Stimulated activated CD8-positive, alpha-beta memory T cell treated with anti-CD3 and anti-CD28 coated beads, Interleukin-4, amount 100 ng/mL, for 24 hours (primary cell): ENCODE data around the gene LAPTM5.
A peak's percentile ranks its signal among the peaks of the same experiment; 100 is the strongest.
"Not testable (repeated sequence)": the region's sequence is repeated elsewhere in the genome, so short reads cannot be mapped to it uniquely, and the experiment has no call there.

Experiments
- DNase-seq: peaks from one replicate; pipeline ENCODE4 v3.0.0-alpha.2; 2020; ENCODE audit warnings: low read depth

Gene LAPTM5

GRCh38 chr1:30757352-30758120 is at the start of gene LAPTM5:
LAPTM5 (minus strand) TSS chr1:30757774; CDS start chr1:30757745, 29 bp downstream.
- peak; percentile 44 for DNase-seq

GRCh38 chr1:30806381-30807317 is 49.1 kb upstream of the LAPTM5 start:
- DNase-seq = no peak

- DNase-seq = no peak
Observed at GRCh38 chr1:30805304-30806003, 47.9 kb upstream of the LAPTM5 start.

- DNase-seq = no peak
Observed at GRCh38 chr1:30804822-30805221, 47.2 kb upstream of the LAPTM5 start.

- DNase-seq = no peak
Observed at GRCh38 chr1:30804352-30804751, 46.8 kb upstream of the LAPTM5 start.

- DNase-seq = no peak
Observed at GRCh38 chr1:30803562-30803961, 46.0 kb upstream of the LAPTM5 start.

GRCh38 chr1:30801771-30802198 is 44.2 kb upstream of the LAPTM5 start:
- peak; percentile 75 for DNase-seq

GRCh38 chr1:30799233-30799511 is 41.6 kb upstream of the LAPTM5 start:
- no peak for DNase-seq

GRCh38 chr1:30798389-30799232 is 41.0 kb upstream of the LAPTM5 start:
- DNase-seq = no peak

- DNase-seq = no peak
Observed at GRCh38 chr1:30795026-30795425, 37.5 kb upstream of the LAPTM5 start.

GRCh38 chr1:30794260-30794659 is 36.7 kb upstream of the LAPTM5 start:
- DNase-seq = no peak

- DNase-seq = no peak
Observed at GRCh38 chr1:30793209-30793608, 35.6 kb upstream of the LAPTM5 start.

GRCh38 chr1:30791868-30792267 is 34.3 kb upstream of the LAPTM5 start:
- DNase-seq = no peak

GRCh38 chr1:30790850-30791778 is 33.5 kb upstream of the LAPTM5 start:
- no peak for DNase-seq

GRCh38 chr1:30790256-30790525 is 32.6 kb upstream of the LAPTM5 start:
- not testable (repeated sequence) for DNase-seq

- no peak for DNase-seq
Observed at GRCh38 chr1:30789388-30790255, 32.0 kb upstream of the LAPTM5 start.

- no peak for DNase-seq
Observed at GRCh38 chr1:30788580-30789387, 31.2 kb upstream of the LAPTM5 start.

- DNase-seq = no peak
Observed at GRCh38 chr1:30787856-30788495, 30.4 kb upstream of the LAPTM5 start.
